Skeletal muscle tissue (tissue), 4 donors: ENCODE results near the gene PARG. TPM values are rescaled to one million over a fixed set of nuclear protein-coding genes. Genes with fewer than 3 reads are reported as not detected.
"Not testable (repeated sequence)": the region's sequence is repeated elsewhere in the genome, so short reads cannot be mapped to it uniquely, and the experiment has no call there.

Experiments
- H3K27ac ChIP-seq: one replicate; pipeline ENCODE4 v1.7.0; 2013; ENCODE audit warnings: mild to moderate bottlenecking, low read depth, low read length, inconsistent platforms
- H3K27me3 ChIP-seq, 3 donors: one replicate each; pipeline ENCODE4 v1.7.0; 2013; ENCODE audit warnings: low read length in 3 of 3; ENCODE audit not compliant: control insufficient read depth in 3 of 3, insufficient read depth in 3 of 3
- H3K36me3 ChIP-seq, 3 donors: one replicate each; pipeline ENCODE4 v1.7.0; 2013; ENCODE audit warnings: low read length in 3 of 3; ENCODE audit not compliant: control insufficient read depth in 3 of 3, insufficient read depth in 3 of 3
- H3K4me1 ChIP-seq, 3 donors: one replicate each; pipeline ENCODE4 v1.7.0; 2013; ENCODE audit warnings: low read length in 3 of 3, mild to moderate bottlenecking in 3 of 3; ENCODE audit not compliant: control insufficient read depth in 3 of 3, insufficient read depth in 3 of 3
- H3K4me3 ChIP-seq, 3 donors: one replicate each; pipeline ENCODE4 v1.7.0; 2013; ENCODE audit warnings: low read length in 3 of 3
- H3K9ac ChIP-seq, 3 donors: one replicate each; pipeline ENCODE4 v1.7.0; 2013; ENCODE audit warnings: low read length in 3 of 3, mild to moderate bottlenecking in 3 of 3, moderate library complexity in 2 of 3, low read depth in 1 of 3
- H3K9me3 ChIP-seq, 3 donors: one replicate each; pipeline ENCODE4 v1.7.0; 2013; ENCODE audit warnings: low read length in 3 of 3; ENCODE audit not compliant: control insufficient read depth in 3 of 3
- total RNA-seq: library from RNA; depleted of rRNA; stranded (reverse); fragments of >200 nt; gene quantifications from one replicate; pipeline ENCODE4 v1.2.3, GENCODE V29; 2014
- donor health status: Osteomylitis.

The PARG gene
- total RNA-seq, 1 donor from 2014 or later = 36.5 TPM

GRCh38 chr10:49784681-49785080, 157.1 kb downstream of the PARG start:
- Histone ChIP-seq H3K4me1 (no peaks in the 10 kb centered on the region), H3K9me3 (no peaks in the 10 kb centered on the region), H3K27ac (no peak overlapping the region), H3K9ac (no peak overlapping the region), H3K4me3 (no peak overlapping the region), H3K27me3 (no peaks in the 10 kb centered on the region), H3K36me3 (no peaks in the 10 kb centered on the region)

DNA sequence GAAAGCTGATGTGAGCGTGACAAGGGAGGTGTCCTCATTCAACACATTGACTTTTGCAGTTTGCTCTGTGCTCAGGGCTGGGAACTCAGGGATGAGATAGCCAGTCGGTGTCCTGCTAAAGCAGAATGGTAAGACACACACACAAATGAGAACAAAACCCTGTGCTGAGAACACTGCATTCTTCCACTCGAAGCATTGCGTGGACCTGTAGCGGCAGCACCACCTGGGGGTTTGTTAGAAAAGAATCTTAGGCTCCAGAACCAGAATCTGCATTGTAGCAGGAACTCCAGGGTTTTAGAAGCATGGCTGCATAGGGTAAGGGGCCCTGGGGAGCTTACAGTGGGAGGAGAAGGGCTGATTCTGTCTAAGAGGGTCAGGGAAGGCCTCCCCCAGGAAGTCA, 158.2 kb downstream of the PARG start:
- no peaks in the 10 kb centered on the region for H3K36me3 ChIP-seq
- no peak overlapping the region for H3K9ac ChIP-seq
- no peaks in the 10 kb centered on the region for H3K27me3 ChIP-seq
- no peaks in the 10 kb centered on the region for H3K4me1 ChIP-seq
- H3K27ac ChIP-seq = no peak overlapping the region
- no peaks in the 10 kb centered on the region for H3K9me3 ChIP-seq
- no peak overlapping the region for H3K4me3 ChIP-seq

GRCh38 chr10:49781247-49781646, 160.6 kb downstream of the PARG start:
- H3K4me1 ChIP-seq = no peaks in the 10 kb centered on the region
- no peaks in the 10 kb centered on the region for H3K9me3 ChIP-seq
- no peak overlapping the region for H3K4me3 ChIP-seq
- no peak overlapping the region for H3K9ac ChIP-seq
- H3K27ac ChIP-seq = no peak overlapping the region
- no peaks in the 10 kb centered on the region for H3K36me3 ChIP-seq
- no peaks in the 10 kb centered on the region for H3K27me3 ChIP-seq

GRCh38 chr10:49778197-49778596, 163.6 kb downstream of the PARG start:
- H3K4me1 ChIP-seq = no peaks in the 10 kb centered on the region
- no peak overlapping the region for H3K9ac ChIP-seq
- H3K4me3 ChIP-seq = no peak overlapping the region
- no peaks in the 10 kb centered on the region for H3K36me3 ChIP-seq
- no peaks in the 10 kb centered on the region for H3K9me3 ChIP-seq
- H3K27me3 ChIP-seq = no peaks in the 10 kb centered on the region
- no peak overlapping the region for H3K27ac ChIP-seq

DNA sequence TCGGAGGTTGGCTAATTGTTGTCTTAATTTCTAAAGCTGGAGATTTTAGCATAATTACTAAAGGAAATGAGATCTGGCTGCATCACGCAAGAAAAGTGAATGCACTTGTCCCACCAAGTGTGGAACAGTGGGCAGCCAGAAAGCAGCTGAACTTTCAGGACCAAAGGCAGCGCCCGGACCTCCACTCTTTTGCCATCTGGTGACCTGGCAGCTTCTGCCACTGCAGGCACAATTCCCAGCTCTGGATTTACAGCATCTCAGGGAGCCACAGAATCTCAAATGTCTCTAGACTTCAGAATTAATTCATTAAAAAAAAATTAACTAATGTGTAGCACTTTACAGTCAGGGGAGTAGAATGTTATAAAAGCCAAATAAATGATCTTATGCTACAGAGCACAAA, 165.0 kb downstream of the PARG start:
- no peaks in the 10 kb centered on the region for H3K9me3 ChIP-seq
- H3K4me3 ChIP-seq = no peak overlapping the region
- no peak overlapping the region for H3K27ac ChIP-seq
- H3K27me3 ChIP-seq = peaks cover 0 to 4% (median 3%) of the 10 kb centered on the region in 3 donors
- H3K36me3 ChIP-seq = no peaks in the 10 kb centered on the region
- no peaks in the 10 kb centered on the region for H3K4me1 ChIP-seq
- no peak overlapping the region for H3K9ac ChIP-seq

GRCh38 chr10:49775014-49775413, 166.8 kb downstream of the PARG start:
- Histone ChIP-seq H3K36me3 (no peaks in the 10 kb centered on the region), H3K4me1 (no peaks in the 10 kb centered on the region), H3K27ac (no peak overlapping the region), H3K4me3 (no peak overlapping the region), H3K9me3 (no peaks in the 10 kb centered on the region), H3K9ac (no peak overlapping the region), H3K27me3 (peaks cover 0 to 7% (median 5%) of the 10 kb centered on the region in 3 donors)

GRCh38 chr10:49772944-49773343, 168.9 kb downstream of the PARG start:
- H3K36me3 ChIP-seq, H3K4me3 ChIP-seq, H3K9ac ChIP-seq, H3K9me3 ChIP-seq, H3K27ac ChIP-seq, H3K4me1 ChIP-seq: not testable (repeated sequence)
- peaks cover 10 to 18% (median 16%) of the 10 kb centered on the region in 3 donors for H3K27me3 ChIP-seq

GRCh38 chr10:49771046-49771445, 170.8 kb downstream of the PARG start:
- H3K4me3 ChIP-seq, H3K9me3 ChIP-seq, H3K9ac ChIP-seq, H3K4me1 ChIP-seq, H3K27ac ChIP-seq, H3K36me3 ChIP-seq: not testable (repeated sequence)
- peaks cover 18 to 27% (median 21%) of the 10 kb centered on the region in 3 donors for H3K27me3 ChIP-seq

GRCh38 chr10:49769692-49770091, 172.1 kb downstream of the PARG start:
- H3K4me1 ChIP-seq = no peaks in the 10 kb centered on the region
- no peaks in the 10 kb centered on the region for H3K36me3 ChIP-seq
- H3K9me3 ChIP-seq = peaks cover 0 to 5% (median 4%) of the 10 kb centered on the region in 3 donors
- H3K27me3 ChIP-seq = peaks cover 18 to 27% (median 21%) of the 10 kb centered on the region in 3 donors
- H3K9ac ChIP-seq = no peak overlapping the region
- no peak overlapping the region for H3K4me3 ChIP-seq
- no peak overlapping the region for H3K27ac ChIP-seq

- H3K9ac ChIP-seq = no peak overlapping the region
- peaks cover 19 to 31% (median 21%) of the 10 kb centered on the region in 3 donors for H3K27me3 ChIP-seq
- H3K4me3 ChIP-seq = no peak overlapping the region
- H3K9me3 ChIP-seq = peaks cover 0 to 5% (median 4%) of the 10 kb centered on the region in 3 donors
- H3K36me3 ChIP-seq = no peaks in the 10 kb centered on the region
- H3K27ac ChIP-seq = no peak overlapping the region
- H3K4me1 ChIP-seq = no peaks in the 10 kb centered on the region
Measured at GRCh38 chr10:49768731-49769130, 173.1 kb downstream of the PARG start.

- H3K9me3 ChIP-seq = peaks cover 0 to 5% (median 4%) of the 10 kb centered on the region in 3 donors
- H3K4me1 ChIP-seq = no peaks in the 10 kb centered on the region
- H3K36me3 ChIP-seq = no peaks in the 10 kb centered on the region
- H3K9ac ChIP-seq = no peak overlapping the region
- peaks cover 21 to 32% (median 23%) of the 10 kb centered on the region in 3 donors for H3K27me3 ChIP-seq
- H3K27ac ChIP-seq = no peak overlapping the region
- H3K4me3 ChIP-seq = no peak overlapping the region
Measured at GRCh38 chr10:49768329-49768728, 173.5 kb downstream of the PARG start.
